ENCODE measurements around the gene ILRUN.
"Not testable (repeated sequence)": the region's sequence is repeated elsewhere in the genome, so short reads cannot be mapped to it uniquely, and the experiment has no call there.

The ILRUN gene

DNA sequence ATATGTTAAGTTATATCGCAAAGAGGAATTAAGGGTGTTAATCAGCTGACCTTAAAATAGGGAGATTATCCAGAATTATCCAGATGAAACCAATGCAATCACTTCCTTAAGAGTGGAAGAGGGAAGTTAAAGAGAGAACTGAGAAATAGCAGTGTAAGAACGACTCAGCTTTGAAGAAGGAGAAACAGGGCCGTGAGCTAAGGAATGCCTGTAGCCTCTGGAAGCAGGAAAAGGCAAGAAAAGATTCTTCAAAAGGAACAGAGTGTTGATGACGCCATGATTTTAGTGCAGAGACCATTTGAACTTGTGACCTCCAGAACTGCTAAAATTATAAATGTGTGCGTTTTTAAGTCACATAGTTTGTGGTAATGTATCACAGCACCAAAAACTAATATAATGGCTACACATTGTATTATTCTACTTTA lies 32.7 kb downstream of the ILRUN start:
- no peak for ATAC-seq
- peak overlapping the region; percentile 93 for H3K27ac Mint-ChIP-seq
- peaks cover 19% of the 10 kb centered on the region for H3K36me3 Mint-ChIP-seq (ENCODE audit: low read depth)
- no peak overlapping the region for H3K4me3 Mint-ChIP-seq
- no peak for DNase-seq
- H3K27me3 Mint-ChIP-seq, result no peaks in the 10 kb centered on the region
- H3K9me3 Mint-ChIP-seq, result no peaks in the 10 kb centered on the region
- H3K4me1 Mint-ChIP-seq, result peaks cover 52% of the 10 kb centered on the region

- Mint-ChIP-seq H3K27ac (peak overlapping the region; percentile 93), H3K4me3 (no peak overlapping the region), H3K27me3 (no peaks in the 10 kb centered on the region), H3K9me3 (no peaks in the 10 kb centered on the region), H3K36me3 (ENCODE audit: low read depth) (peaks cover 19% of the 10 kb centered on the region), H3K4me1 (peaks cover 54% of the 10 kb centered on the region)
- DNase-seq (no peak), ATAC-seq (no peak)
Observed at GRCh38 chr6:34663371-34663770, 33.2 kb downstream of the ILRUN start.

DNA sequence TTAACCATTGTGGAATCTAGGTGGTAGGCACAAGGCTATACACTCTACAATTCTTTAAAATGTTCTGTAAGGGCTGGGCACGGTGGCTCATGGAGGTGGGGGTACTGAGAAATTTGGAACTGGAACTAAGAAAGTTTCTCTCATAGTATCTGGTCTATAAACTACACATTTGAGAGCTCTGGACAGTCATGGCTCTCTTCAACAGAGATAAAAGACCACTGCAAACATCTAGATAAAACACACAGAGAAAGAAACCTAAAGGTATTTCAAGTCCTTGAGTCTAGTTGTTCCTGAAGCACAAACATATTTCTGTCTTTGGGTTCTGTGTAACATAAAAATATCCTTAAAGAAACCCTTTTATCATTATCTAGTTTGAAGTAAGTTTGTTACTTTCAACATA lies 35.2 kb downstream of the ILRUN start:
- peaks cover 65% of the 10 kb centered on the region for H3K4me1 Mint-ChIP-seq
- H3K27ac Mint-ChIP-seq, result no peak overlapping the region
- no peaks in the 10 kb centered on the region for H3K27me3 Mint-ChIP-seq
- no peaks in the 10 kb centered on the region for H3K9me3 Mint-ChIP-seq
- no peak overlapping the region for H3K4me3 Mint-ChIP-seq
- no peak for ATAC-seq
- DNase-seq, result no peak
- H3K36me3 Mint-ChIP-seq (ENCODE audit: low read depth), result peaks cover 17% of the 10 kb centered on the region

- H3K27me3 Mint-ChIP-seq, result no peaks in the 10 kb centered on the region
- no peak overlapping the region for H3K4me3 Mint-ChIP-seq
- DNase-seq (no peak), ATAC-seq (no peak)
- H3K27ac Mint-ChIP-seq, result peak overlapping the region; percentile 41
- H3K9me3 Mint-ChIP-seq, result no peaks in the 10 kb centered on the region
- peaks cover 63% of the 10 kb centered on the region for H3K4me1 Mint-ChIP-seq
- peaks cover 17% of the 10 kb centered on the region for H3K36me3 Mint-ChIP-seq (ENCODE audit: low read depth)
Observed at GRCh38 chr6:34658605-34659265, 37.8 kb downstream of the ILRUN start.

DNA sequence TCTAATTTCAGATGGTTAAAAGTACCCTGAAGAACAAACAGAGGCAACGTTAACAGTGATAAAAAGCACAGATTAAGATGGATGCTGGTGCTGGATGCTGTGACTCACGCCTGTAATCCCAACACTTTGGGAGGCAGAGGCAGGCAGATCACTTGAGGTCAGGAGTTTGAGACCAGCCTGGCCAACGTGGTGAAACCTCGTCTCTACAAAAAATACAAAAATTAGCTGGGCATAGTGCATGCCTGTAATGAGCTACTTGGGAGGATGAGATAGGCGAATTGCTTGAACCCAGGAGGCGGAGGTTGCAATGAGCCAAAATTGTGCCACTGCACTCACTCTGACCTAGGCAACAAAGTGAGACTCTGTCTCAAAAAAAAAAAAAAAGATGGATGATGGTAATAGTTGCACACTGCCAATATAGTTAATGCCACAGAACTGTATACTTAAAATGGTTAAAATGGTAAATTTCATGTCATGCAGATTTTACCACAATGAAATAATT lies 38.5 kb downstream of the ILRUN start:
- Mint-ChIP-seq H3K36me3 (ENCODE audit: low read depth) (peaks cover 22% of the 10 kb centered on the region), H3K4me3 (peak overlapping the region; percentile 75), H3K4me1 (peaks cover 56% of the 10 kb centered on the region), H3K27ac (peak overlapping the region; percentile 91)
- not testable (repeated sequence) for ATAC-seq, DNase-seq, H3K9me3 Mint-ChIP-seq, H3K27me3 Mint-ChIP-seq

DNA sequence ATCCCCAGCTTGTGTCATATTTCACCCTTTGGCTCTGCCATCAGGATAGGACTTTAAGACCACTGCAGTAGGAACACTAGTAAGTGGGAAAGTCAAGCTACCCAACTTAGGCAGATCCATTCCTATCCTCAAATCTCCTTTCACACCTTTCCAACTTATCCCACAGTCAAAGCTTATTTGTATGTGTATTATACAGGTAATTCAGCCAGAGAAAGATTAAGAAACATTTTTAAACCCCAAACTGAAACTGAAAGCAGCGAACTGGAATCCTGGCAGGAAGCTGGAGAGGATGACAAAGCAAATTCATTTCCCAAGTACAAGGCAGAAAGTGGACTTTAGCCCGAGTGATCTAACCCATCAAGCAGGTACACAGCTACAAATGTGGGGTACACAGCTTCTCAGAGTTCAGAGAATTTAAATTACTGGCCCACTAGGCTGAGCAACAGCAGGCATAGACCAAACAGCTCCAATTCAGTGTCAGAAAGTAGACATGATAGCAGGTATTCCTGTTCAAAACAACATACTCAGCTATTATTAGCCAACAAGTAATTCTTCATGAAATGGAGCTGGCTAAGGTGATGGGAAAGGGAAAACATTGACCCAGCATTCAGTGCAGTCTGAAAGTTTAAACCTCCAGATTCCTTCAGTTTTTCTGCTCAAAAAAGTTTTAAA lies 39.1 kb downstream of the ILRUN start:
- H3K9me3 Mint-ChIP-seq, result no peaks in the 10 kb centered on the region
- ATAC-seq, result no peak

GRCh38 chr6:34657037-34657306 lies 39.6 kb downstream of the ILRUN start:
- Mint-ChIP-seq H3K27ac (peak overlapping the region; percentile 91), H3K4me1 (peaks cover 51% of the 10 kb centered on the region), H3K36me3 (ENCODE audit: low read depth) (peaks cover 21% of the 10 kb centered on the region), H3K9me3 (no peaks in the 10 kb centered on the region), H3K27me3 (no peaks in the 10 kb centered on the region), H3K4me3 (peak overlapping the region; percentile 75)
- no peak for DNase-seq
- no peak for ATAC-seq

More for the DNA sequence above, 39.1 kb downstream of the ILRUN start:
- Mint-ChIP-seq H3K36me3 (ENCODE audit: low read depth) (peaks cover 21% of the 10 kb centered on the region), H3K27me3 (no peaks in the 10 kb centered on the region), H3K4me1 (peaks cover 55% of the 10 kb centered on the region), H3K4me3 (peak overlapping the region; percentile 75), H3K27ac (peak overlapping the region; percentile 91)
- DNase-seq, result no peak

- ATAC-seq (peak; percentile 94), DNase-seq (peak; percentile 27)
- peaks cover 19% of the 10 kb centered on the region for H3K36me3 Mint-ChIP-seq (ENCODE audit: low read depth)
- H3K4me1 Mint-ChIP-seq, result peaks cover 51% of the 10 kb centered on the region
- H3K27me3 Mint-ChIP-seq, result no peaks in the 10 kb centered on the region
- peak overlapping the region; percentile 75 for H3K4me3 Mint-ChIP-seq
- H3K9me3 Mint-ChIP-seq, result no peaks in the 10 kb centered on the region
- H3K27ac Mint-ChIP-seq, result peak overlapping the region; percentile 91
Observed at GRCh38 chr6:34656378-34657036, 40.1 kb downstream of the ILRUN start.

GRCh38 chr6:34655876-34656377 lies 40.6 kb downstream of the ILRUN start:
- H3K27ac Mint-ChIP-seq, result peak overlapping the region; percentile 91
- not testable (repeated sequence) for H3K9me3 Mint-ChIP-seq, DNase-seq, ATAC-seq, H3K27me3 Mint-ChIP-seq
- H3K4me3 Mint-ChIP-seq, result peak overlapping the region; percentile 75
- H3K36me3 Mint-ChIP-seq (ENCODE audit: low read depth), result peaks cover 23% of the 10 kb centered on the region
- peaks cover 52% of the 10 kb centered on the region for H3K4me1 Mint-ChIP-seq

GRCh38 chr6:34654061-34654710 lies 42.4 kb downstream of the ILRUN start:
- ATAC-seq (no peak), DNase-seq (no peak)
- Mint-ChIP-seq H3K4me1 (peaks cover 44% of the 10 kb centered on the region), H3K9me3 (no peaks in the 10 kb centered on the region), H3K27me3 (no peaks in the 10 kb centered on the region), H3K36me3 (ENCODE audit: low read depth) (peaks cover 20% of the 10 kb centered on the region), H3K27ac (no peak overlapping the region), H3K4me3 (no peak overlapping the region)

DNA sequence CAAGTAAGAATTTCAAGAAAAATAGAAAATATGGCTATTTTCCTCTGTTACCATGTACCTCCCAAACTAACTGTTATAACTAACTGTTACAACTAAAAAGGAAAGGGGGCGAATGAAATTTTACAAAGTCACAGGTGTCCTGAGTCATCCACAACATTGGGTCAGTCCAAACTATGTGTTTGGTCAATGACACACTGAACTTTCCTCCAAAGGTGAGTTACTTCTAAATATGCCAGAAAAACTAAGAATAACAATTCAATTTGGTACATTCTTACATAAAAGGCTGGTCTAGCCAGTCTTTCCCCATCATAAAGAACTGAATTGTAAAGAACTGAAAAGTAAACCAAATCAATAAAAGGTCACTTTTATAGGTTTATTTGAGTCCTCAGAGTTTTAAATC lies 44.3 kb downstream of the ILRUN start:
- no peaks in the 10 kb centered on the region for H3K9me3 Mint-ChIP-seq
- H3K27ac Mint-ChIP-seq, result no peak overlapping the region
- H3K27me3 Mint-ChIP-seq, result no peaks in the 10 kb centered on the region
- H3K4me3 Mint-ChIP-seq, result no peak overlapping the region
- peaks cover 20% of the 10 kb centered on the region for H3K36me3 Mint-ChIP-seq (ENCODE audit: low read depth)
- H3K4me1 Mint-ChIP-seq, result peaks cover 29% of the 10 kb centered on the region
- DNase-seq, result no peak
- no peak for ATAC-seq

GRCh38 chr6:34650823-34651222 lies 45.7 kb downstream of the ILRUN start:
- Mint-ChIP-seq H3K36me3 (ENCODE audit: low read depth) (peaks cover 23% of the 10 kb centered on the region), H3K4me1 (peaks cover 15% of the 10 kb centered on the region), H3K4me3 (no peak overlapping the region), H3K9me3 (no peaks in the 10 kb centered on the region), H3K27ac (no peak overlapping the region), H3K27me3 (no peaks in the 10 kb centered on the region)
- no peak for ATAC-seq
- DNase-seq, result no peak

DNA sequence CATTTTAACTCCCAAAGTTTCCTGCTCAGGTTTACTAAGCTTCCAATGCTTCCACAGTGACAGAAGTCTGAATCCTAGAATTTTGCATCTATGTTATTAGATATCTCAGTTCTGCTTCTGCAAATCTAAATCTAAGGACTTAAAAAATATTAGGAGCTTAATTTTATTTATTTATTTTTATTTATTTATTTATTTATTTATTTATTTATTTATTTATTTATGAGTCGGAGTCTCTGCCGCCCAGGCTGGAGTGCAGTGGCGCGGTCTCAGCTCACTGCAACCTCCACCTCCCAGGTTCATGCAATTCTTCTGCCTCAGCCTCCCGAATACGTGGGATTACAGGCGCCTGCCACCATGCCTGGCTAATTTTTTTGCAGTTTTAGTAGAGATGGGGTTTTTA lies 46.3 kb downstream of the ILRUN start:
- not testable (repeated sequence) for H3K27me3 Mint-ChIP-seq, H3K4me3 Mint-ChIP-seq, H3K9me3 Mint-ChIP-seq, ATAC-seq, H3K27ac Mint-ChIP-seq, H3K4me1 Mint-ChIP-seq, DNase-seq
- peaks cover 26% of the 10 kb centered on the region for H3K36me3 Mint-ChIP-seq (ENCODE audit: low read depth)

DNA sequence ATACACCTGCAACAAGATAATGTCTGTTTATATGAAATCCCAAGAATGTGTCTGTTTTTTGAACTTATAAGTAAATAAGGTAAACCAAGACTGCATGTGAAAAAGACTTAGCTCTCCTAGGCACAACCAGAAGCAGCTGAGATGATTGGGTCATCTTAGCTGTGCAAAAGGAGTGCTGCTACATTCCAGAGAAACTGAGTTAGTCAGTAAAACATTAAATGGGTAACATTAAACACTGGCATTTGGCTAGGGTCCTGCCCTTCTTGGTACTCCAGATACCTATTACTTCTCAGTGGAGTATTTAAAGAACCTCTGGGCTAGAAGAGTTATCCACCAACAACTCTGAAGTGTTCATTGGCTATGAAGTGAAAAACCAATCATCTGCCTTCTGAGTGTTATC lies 47.8 kb downstream of the ILRUN start:
- peaks cover 29% of the 10 kb centered on the region for H3K36me3 Mint-ChIP-seq (ENCODE audit: low read depth)
- no peak overlapping the region for H3K27ac Mint-ChIP-seq
- DNase-seq, result no peak
- no peak overlapping the region for H3K4me3 Mint-ChIP-seq
- peaks cover 10% of the 10 kb centered on the region for H3K4me1 Mint-ChIP-seq
- H3K27me3 Mint-ChIP-seq, result no peaks in the 10 kb centered on the region
- no peak for ATAC-seq
- H3K9me3 Mint-ChIP-seq, result no peaks in the 10 kb centered on the region
